Thyroid gland (tissue), 4 donors: ENCODE results near the gene C1orf50.

Experiments used
- CTCF ChIP-seq, 6 experiments: fragments of 200-600 bp in 3 of 6; fragments of 450-650 bp in 3 of 6; sonication (generic) in 3 of 6; IDR thresholded peaks; one replicate each; pipeline ENCODE4 v1.5.1; 2016 to 2019; ENCODE audit warnings: antibody characterized with exemption in 6 of 6, mild to moderate bottlenecking in 2 of 6, inconsistent platforms in 1 of 6, moderate library complexity in 1 of 6
- POLR2A ChIP-seq, 2 donors: fragments of 450-650 bp; IDR thresholded peaks; one replicate each; pipeline ENCODE4 v1.6.1; 2017; ENCODE audit warnings: antibody characterized with exemption in 2 of 2, mild to moderate bottlenecking in 2 of 2, moderate library complexity in 1 of 2

- TF ChIP-seq CTCF (IDR thresholded peaks at IDR 0.05) (no peak), POLR2A (IDR thresholded peaks at IDR 0.05) (no peak)
Measured at GRCh38 chr1:42769811-42770210, 2.8 kb downstream of the C1orf50 start.
